ENCODE measurements around the gene DDX39B.
"Not testable (repeated sequence)": the region's sequence is repeated elsewhere in the genome, so short reads cannot be mapped to it uniquely, and the experiment has no call there.

Gene DDX39B

DNA sequence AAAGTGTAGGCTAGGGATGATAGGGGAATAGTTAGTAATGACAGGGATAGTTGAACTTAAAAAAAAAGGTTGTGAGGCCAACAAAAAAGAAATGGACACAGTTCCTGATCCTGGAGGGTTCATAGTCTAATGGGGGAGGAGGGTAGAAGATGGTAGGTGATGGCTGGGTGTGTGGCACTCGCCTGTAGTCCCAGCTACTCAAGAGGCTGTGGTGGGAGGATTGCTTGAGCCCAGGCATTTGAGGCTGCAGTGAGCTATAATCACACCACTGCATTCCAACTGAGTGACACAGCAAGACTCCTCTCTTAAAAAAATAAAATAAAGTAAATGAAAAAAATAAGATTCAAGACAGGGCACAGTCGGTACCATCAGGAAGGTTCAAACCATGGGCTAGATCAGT is 46.2 kb downstream of the DDX39B start:
- ChIA-PET CTCF (interaction anchor here (2.0 kb wide), 1 partner anchor 103 kb away, joined by 11 read pairs; no protein-coding TSS in a partner anchor), POLR2A (ENCODE audit: low non-redundant PET) (no interaction called here)
- no peak for DNase-seq (ENCODE audit: low spot score)
- TF ChIP-seq, protein P1, sequence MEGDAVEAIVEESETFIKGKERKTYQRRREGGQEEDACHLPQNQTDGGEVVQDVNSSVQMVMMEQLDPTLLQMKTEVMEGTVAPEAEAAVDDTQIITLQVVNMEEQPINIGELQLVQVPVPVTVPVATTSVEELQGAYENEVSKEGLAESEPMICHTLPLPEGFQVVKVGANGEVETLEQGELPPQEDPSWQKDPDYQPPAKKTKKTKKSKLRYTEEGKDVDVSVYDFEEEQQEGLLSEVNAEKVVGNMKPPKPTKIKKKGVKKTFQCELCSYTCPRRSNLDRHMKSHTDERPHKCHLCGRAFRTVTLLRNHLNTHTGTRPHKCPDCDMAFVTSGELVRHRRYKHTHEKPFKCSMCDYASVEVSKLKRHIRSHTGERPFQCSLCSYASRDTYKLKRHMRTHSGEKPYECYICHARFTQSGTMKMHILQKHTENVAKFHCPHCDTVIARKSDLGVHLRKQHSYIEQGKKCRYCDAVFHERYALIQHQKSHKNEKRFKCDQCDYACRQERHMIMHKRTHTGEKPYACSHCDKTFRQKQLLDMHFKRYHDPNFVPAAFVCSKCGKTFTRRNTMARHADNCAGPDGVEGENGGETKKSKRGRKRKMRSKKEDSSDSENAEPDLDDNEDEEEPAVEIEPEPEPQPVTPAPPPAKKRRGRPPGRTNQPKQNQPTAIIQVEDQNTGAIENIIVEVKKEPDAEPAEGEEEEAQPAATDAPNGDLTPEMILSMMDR (conservative IDR thresholded peaks at IDR 0.05; ENCODE audit: low read depth): no peak
- H3K27ac ChIP-seq: peak overlapping the region; percentile 69

DNA sequence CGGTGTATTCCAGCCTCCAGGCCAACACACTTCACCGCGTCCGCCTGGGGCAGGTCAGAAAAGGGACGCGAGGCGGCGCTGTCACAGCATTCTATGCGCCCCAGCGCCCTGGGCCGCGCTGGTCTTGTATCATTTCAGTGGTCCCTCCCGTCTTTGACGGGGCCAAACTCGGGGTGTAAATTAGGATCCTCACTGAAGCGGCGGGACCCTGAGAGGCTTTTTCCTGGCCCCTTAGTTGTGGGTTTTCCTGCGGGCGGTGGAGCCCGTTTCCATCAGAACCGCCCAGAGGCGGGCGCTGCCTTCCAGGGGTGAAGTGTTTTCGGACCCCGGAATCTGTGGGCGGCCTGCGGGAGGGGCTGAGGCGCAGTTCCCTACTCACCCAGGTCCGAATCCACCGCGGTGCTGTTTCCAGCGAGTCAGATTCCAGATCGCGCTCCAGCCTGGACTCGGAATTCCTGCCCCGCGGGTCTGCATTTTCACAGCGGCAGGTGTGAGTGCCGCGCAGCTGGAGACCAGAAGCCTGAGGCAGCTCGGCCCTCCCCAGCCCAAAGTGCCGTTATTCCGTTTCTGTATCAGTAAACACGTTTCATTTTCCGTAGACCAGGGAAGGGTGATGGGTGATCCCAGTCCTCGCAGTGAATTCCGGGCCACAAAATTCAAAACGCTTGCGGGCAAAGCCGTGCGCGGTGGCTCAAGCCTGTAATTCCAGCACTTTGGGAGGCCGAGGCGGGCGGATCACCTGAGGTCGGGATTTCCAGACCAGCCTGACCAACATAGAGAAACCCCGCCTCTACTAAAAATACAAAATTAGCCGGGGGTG is 47.7 kb downstream of the DDX39B start:
- peak overlapping the region; percentile 69 for H3K27ac ChIP-seq
- DNase-seq (ENCODE audit: low spot score): peak; percentile 51
- ChIA-PET POLR2A (ENCODE audit: low non-redundant PET) (no interaction called here), CTCF (interaction anchor here (0.6 to 2.0 kb wide), 13 partner anchors 9 to 1069 kb away, joined by 3 to 11 read pairs (median 4); partner anchors contain the start of genes DDX39B and PSORS1C1)
- TF ChIP-seq, protein P1 (conservative IDR thresholded peaks at IDR 0.05; ENCODE audit: low read depth): peak; percentile 90

DNA sequence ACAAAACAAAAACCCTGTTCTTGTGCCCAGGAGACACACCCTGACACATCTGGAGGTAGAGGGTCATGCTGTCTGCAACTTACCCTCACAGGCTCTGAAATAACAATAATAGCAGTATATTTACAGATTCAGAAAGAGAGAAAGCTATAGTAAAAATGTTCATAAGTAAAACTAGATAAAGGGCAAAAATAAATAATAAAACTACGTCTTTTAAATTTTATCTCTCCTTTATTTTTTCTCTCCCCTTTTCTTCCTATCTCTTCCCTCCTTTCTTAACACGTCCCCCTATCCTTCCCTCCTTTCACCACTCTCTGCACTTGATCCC is 48.3 kb downstream of the DDX39B start:
- CTCF ChIA-PET: interaction anchor here (0.6 to 1.2 kb wide), 4 partner anchors 9 to 1070 kb away, joined by 3 to 5 read pairs (median 4); partner anchors contain the start of gene DDX39B
- DNase-seq (ENCODE audit: low spot score); POLR2A ChIA-PET (ENCODE audit: low non-redundant PET): not testable (repeated sequence)
- H3K27ac ChIP-seq: peak overlapping the region; percentile 69; the same call in 1 of the 2 replicates

DNA sequence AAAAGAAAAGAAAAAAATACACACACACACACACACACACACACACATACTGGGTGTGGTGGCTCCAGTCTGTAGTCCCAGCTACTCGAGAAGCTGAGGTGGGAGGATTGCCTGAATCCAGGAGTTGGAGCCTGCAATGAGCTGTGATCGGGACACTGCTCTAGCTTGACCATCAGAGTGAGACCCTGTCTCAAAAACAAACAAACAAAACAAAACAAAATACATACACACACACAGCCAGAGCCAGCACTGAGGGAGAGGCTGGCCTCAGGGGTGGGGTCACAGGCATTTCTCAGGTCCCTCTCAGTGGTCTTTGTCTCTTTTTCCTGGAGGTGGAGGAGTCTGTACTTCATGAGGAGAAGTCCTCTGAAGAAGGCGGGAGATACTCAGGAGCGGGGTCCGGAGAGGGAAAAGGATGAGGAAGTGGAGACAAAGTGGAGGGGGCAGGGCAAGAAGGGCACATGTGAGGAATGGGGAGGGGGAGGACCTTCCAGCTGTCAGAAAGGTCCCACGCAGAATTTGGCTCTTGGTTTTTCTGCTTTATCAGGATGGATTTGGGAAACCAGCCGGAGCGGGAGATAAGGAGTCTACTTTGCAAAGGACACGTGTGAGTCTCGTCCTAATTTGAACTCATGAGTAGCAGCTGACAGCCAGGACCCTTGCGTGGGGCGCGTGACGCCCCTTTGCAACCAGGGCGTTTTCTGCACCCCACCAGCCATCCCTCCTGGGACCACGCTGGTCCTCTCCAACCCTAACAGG is 51.5 kb downstream of the DDX39B start:
- TF ChIP-seq, protein P1 (conservative IDR thresholded peaks at IDR 0.05; ENCODE audit: low read depth): no peak
- CTCF ChIA-PET: interaction anchor here (0.6 kb wide), 1 partner anchor 23 kb away, joined by 3 read pairs; no protein-coding TSS in a partner anchor

DNA sequence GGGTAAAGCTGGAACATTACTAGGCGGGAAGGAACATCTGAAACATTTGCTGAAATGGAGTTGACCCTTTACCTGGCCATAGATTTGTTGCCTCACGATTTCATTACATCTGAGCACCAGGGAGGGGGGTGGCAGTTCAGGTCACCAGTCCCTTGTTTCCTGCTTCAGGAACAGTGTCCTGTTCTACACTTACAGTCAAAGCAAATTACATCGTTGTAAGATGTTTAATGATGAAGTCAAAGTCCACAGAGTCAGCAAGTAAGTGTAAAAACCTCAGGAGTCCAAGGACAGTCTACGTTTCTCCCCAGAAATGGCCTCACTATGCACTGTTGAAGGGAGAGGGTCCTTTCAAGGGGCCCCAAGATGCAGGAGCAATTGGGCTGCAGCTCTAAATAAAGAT is 52.7 kb downstream of the DDX39B start:
- no peak overlapping the region for H3K27ac ChIP-seq
- TF ChIP-seq, protein P1 (conservative IDR thresholded peaks at IDR 0.05; ENCODE audit: low read depth): no peak
- DNase-seq (ENCODE audit: low spot score): no peak
- ChIA-PET CTCF (no interaction called here), POLR2A (ENCODE audit: low non-redundant PET) (no interaction called here)

More for the DNA sequence above, 51.5 kb downstream of the DDX39B start:
- no peak overlapping the region for H3K27ac ChIP-seq
- POLR2A ChIA-PET (ENCODE audit: low non-redundant PET): no interaction called here
- DNase-seq (ENCODE audit: low spot score): no peak

DNA sequence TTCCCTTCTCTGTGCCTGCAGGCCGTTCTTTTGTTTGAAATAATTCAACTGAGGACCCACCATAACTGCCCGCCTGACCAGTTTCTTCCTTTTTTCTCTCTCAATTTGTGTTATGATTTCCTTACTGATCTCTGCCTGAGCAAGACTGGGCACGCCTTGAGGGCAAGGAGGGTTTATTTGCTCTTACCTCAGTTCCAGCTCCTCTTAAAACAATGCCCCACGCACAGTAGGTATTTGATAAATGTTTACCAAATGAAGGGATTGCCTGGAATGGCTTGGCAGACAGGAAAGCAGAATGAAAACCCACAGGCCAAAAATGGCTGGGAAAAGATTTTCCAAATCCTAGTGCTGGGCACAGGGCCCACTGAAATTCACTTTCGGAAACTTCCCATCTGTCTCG is 54.1 kb downstream of the DDX39B start:
- CTCF ChIA-PET; H3K27ac ChIP-seq; DNase-seq (ENCODE audit: low spot score); POLR2A ChIA-PET (ENCODE audit: low non-redundant PET): not testable (repeated sequence)

DNA sequence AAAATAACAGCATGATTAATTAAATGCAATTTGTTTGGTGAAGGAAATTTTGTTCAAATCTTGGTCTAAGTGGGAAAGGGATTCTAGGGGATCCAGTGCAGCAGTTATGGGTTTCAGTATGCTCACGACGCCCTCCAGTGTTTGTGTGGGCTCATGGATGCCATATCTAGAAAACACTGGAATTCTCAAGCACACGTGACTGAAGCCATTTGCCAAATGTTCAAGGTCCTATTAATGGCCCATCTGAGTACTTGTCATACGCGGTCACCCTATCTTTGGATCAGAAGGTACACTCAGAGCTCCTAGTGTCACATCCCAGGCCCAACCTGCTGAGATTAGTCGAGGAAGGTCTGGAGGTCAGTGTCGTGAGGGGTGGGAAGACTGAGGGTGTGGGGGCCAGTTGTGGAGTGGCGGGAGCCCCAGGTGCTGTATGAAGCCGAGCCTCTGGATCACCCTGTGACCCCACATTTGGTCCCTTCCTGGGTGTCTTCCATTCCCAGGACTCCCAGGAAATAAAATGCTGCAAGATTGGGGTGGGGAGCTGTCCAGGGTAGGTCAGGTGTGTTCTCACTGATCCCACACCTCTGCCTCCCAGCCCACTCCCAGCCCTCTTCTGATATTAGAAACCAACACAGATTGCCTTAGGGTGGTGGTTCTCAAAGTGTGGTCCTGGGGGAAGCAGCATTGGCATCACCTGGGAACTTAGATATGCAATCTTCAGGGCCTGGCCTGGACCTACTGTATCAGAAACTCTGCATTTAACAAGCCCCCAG is 55.6 kb downstream of the DDX39B start:
- H3K27ac ChIP-seq; DNase-seq (ENCODE audit: low spot score); POLR2A ChIA-PET (ENCODE audit: low non-redundant PET); CTCF ChIA-PET: not testable (repeated sequence)

All from RWPE1 (cell line).